HL-60 (cell line): ENCODE data around the gene RAP1GAP.

Source experiments
- DNase-seq, 2 experiments: peaks; one replicate each; pipeline ENCODE4 v3.0.0-alpha.2; 2010 to 2020; ENCODE audit warnings: low read depth in 1 of 2, low spot score in 1 of 2
- H3K27ac ChIP-seq: fragments of 250-450 bp; sonication (Bioruptor Pico); replicated peaks from 2 replicates; pipeline ENCODE4 v1.5.1; 2020; ENCODE audit warnings: mild to moderate bottlenecking, moderate library complexity
- H3K27me3 ChIP-seq: fragments of 250-450 bp; sonication (Bioruptor Pico); 2 replicates; pipeline ENCODE4 v1.5.1; 2021; ENCODE audit warnings: mild to moderate bottlenecking, moderate library complexity; ENCODE audit not compliant: insufficient read depth, poor library complexity, severe bottlenecking
- H3K4me3 ChIP-seq: replicated peaks from 2 replicates; pipeline ENCODE4 v1.5.1; 2011; ENCODE audit warnings: mild to moderate bottlenecking, control low read depth, low read length; ENCODE audit not compliant: insufficient read depth
- CTCF ChIP-seq: IDR thresholded peaks from one replicate; pipeline ENCODE4 v1.5.1; 2011; ENCODE audit warnings: low read length, control low read depth, inconsistent platforms; ENCODE audit not compliant: insufficient read depth
- GABPA ChIP-seq: IDR thresholded peaks from 2 replicates; pipeline ENCODE4 v1.6.1; 2012; ENCODE audit warnings: low read depth
- POLR2AphosphoS5 ChIP-seq: IDR thresholded peaks from 2 replicates; pipeline ENCODE4 v1.6.1; 2012; ENCODE audit warnings: low read depth
- SPI1 ChIP-seq: IDR thresholded peaks from 2 replicates; pipeline ENCODE4 v1.6.1; 2012; ENCODE audit warnings: low read depth, mild to moderate bottlenecking, borderline replicate concordance
- TF ChIP-seq, protein P1 (sequence below): IDR thresholded peaks from 2 replicates; pipeline ENCODE4 v1.6.1; 2012; ENCODE audit warnings: low read depth; ENCODE audit not compliant: insufficient replicate concordance

RAP1GAP gene

DNA sequence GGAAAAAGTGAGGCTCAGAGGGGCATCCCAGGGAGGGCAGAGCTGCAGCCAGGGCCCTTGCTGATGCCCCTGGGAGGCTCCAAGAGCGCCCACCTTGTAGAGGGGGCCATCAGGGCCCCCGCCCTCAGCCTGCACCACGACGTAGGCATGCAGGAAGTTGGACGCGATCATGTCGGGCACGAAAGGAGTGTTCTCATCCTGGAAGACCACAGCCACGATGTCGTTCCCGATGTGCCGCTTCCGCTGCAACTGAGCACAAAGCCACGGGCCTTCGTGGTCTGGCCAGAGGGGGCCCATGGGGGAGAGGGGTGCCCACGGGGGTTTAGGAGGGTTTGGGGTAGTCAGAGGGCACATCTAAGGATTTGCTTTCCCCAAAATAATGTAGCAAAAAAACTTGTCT is 59.1 kb downstream of the RAP1GAP start:
- Histone ChIP-seq H3K4me3 (no peak overlapping the region), H3K27ac (no peak overlapping the region), H3K27me3 (peaks cover 5% of the 10 kb centered on the region)
- TF ChIP-seq CTCF = no peak
- TF ChIP-seq GABPA = no peak
- TF ChIP-seq, protein P1, sequence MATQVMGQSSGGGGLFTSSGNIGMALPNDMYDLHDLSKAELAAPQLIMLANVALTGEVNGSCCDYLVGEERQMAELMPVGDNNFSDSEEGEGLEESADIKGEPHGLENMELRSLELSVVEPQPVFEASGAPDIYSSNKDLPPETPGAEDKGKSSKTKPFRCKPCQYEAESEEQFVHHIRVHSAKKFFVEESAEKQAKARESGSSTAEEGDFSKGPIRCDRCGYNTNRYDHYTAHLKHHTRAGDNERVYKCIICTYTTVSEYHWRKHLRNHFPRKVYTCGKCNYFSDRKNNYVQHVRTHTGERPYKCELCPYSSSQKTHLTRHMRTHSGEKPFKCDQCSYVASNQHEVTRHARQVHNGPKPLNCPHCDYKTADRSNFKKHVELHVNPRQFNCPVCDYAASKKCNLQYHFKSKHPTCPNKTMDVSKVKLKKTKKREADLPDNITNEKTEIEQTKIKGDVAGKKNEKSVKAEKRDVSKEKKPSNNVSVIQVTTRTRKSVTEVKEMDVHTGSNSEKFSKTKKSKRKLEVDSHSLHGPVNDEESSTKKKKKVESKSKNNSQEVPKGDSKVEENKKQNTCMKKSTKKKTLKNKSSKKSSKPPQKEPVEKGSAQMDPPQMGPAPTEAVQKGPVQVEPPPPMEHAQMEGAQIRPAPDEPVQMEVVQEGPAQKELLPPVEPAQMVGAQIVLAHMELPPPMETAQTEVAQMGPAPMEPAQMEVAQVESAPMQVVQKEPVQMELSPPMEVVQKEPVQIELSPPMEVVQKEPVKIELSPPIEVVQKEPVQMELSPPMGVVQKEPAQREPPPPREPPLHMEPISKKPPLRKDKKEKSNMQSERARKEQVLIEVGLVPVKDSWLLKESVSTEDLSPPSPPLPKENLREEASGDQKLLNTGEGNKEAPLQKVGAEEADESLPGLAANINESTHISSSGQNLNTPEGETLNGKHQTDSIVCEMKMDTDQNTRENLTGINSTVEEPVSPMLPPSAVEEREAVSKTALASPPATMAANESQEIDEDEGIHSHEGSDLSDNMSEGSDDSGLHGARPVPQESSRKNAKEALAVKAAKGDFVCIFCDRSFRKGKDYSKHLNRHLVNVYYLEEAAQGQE = no peak
- no peak for TF ChIP-seq POLR2AphosphoS5
- TF ChIP-seq SPI1 = no peak
- DNase-seq = no peak

DNA sequence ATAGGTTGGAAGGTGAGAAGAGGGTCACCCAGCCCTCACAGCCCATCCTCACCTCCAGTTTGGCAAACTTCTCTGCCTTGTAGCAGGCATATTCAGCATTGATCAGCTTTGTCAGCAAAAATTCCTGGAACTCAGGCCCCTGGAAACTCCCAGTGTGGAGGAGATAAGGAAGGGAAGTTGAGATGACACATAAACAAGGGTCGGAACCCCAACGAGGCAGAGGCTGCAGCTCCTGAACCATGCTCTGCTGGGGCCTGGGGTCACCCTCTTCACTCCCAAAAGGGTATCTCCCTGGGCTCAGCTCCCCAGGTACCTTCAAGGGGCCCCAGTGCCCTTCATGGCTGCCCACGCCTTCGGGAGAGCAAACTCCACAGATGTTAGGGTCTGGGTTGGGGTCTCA is 60.4 kb downstream of the RAP1GAP start:
- TF ChIP-seq SPI1 = no peak
- no peak for TF ChIP-seq POLR2AphosphoS5
- TF ChIP-seq CTCF = no peak
- TF ChIP-seq, protein P1 = no peak
- TF ChIP-seq GABPA = no peak
- no peak overlapping the region for H3K4me3 ChIP-seq
- H3K27ac ChIP-seq = no peak overlapping the region
- peaks cover 5% of the 10 kb centered on the region for H3K27me3 ChIP-seq
- DNase-seq = no peak

- Histone ChIP-seq H3K4me3 (no peak overlapping the region), H3K27ac (no peak overlapping the region), H3K27me3 (peaks cover 5% of the 10 kb centered on the region)
- TF ChIP-seq GABPA (no peak), CTCF (no peak), POLR2AphosphoS5 (no peak), SPI1 (no peak)
- TF ChIP-seq, protein P1 = no peak
- DNase-seq = peak in 1 of 2 experiments; percentile 22
These were observed 61.3 kb downstream of the RAP1GAP start for GRCh38 chr1:21607549-21608529.
